Progenitor cell of endocrine pancreas (in vitro differentiated cells): ENCODE results near the gene RRAGB. TPM values are rescaled to one million over a fixed set of nuclear protein-coding genes. Genes with fewer than 3 reads are reported as not detected.
"Not testable (repeated sequence)": the region's sequence is repeated elsewhere in the genome, so short reads cannot be mapped to it uniquely, and the experiment has no call there.

Experiments
- DNase-seq: peaks from one replicate; pipeline ENCODE4 v3.0.0; 2021; ENCODE audit warnings: low spot score; ENCODE audit not compliant: unreplicated experiment
- H3K27ac Mint-ChIP-seq: 2 replicates; pipeline ENCODE4 v1.8.0; 2021; ENCODE audit warnings: mild to moderate bottlenecking, moderate library complexity, mixed read lengths
- H3K27me3 Mint-ChIP-seq: 2 replicates; pipeline ENCODE4 v1.8.0; 2021; ENCODE audit warnings: mixed read lengths
- H3K36me3 Mint-ChIP-seq: 2 replicates; pipeline ENCODE4 v1.8.0; 2022; ENCODE audit warnings: mixed read lengths; ENCODE audit not compliant: insufficient read depth
- H3K4me1 Mint-ChIP-seq: 2 replicates; pipeline ENCODE4 v1.8.0; 2021; ENCODE audit warnings: low read depth, mixed read lengths
- H3K4me3 Mint-ChIP-seq: 2 replicates; pipeline ENCODE4 v1.8.0; 2021; ENCODE audit warnings: low read depth, mild to moderate bottlenecking, moderate library complexity, mixed read lengths
- H3K9me3 Mint-ChIP-seq: 2 replicates; pipeline ENCODE4 v1.8.0; 2021; ENCODE audit warnings: low read depth, mixed read lengths
- total RNA-seq: library from RNA; stranded (reverse); gene quantifications from 2 replicates; pipeline ENCODE4 v1.2.1, GENCODE V29; 2021
- TF ChIP-seq, protein P1 (sequence below): fragments of 200-600 bp; sonication (generic); IDR thresholded peaks from one replicate; pipeline ENCODE4 v1.5.0; 2021; ENCODE audit warnings: antibody characterized with exemption, mild to moderate bottlenecking; ENCODE audit not compliant: unreplicated experiment

The RRAGB gene
- total RNA-seq, 1 donor from 2014 or later = 22.6 TPM

DNA sequence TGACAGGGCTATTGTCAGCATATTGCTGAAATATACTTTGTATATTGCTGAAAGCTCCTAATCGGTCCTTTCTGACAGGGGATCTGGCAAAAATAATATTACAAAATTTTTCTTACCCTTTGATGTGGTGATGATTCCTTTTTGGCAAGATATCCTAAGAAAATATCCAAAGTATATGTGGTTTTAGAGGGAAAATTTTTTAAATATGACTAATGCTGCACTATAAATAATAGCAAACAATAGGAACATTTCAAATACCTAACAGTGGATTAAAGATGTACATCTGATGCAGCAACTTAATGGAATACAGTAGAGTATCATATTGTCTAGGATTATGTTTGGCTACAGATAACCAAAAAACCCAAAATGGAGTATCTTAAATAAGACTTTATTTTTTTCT, 49.6 kb downstream of the RRAGB start:
- TF ChIP-seq, protein P1, sequence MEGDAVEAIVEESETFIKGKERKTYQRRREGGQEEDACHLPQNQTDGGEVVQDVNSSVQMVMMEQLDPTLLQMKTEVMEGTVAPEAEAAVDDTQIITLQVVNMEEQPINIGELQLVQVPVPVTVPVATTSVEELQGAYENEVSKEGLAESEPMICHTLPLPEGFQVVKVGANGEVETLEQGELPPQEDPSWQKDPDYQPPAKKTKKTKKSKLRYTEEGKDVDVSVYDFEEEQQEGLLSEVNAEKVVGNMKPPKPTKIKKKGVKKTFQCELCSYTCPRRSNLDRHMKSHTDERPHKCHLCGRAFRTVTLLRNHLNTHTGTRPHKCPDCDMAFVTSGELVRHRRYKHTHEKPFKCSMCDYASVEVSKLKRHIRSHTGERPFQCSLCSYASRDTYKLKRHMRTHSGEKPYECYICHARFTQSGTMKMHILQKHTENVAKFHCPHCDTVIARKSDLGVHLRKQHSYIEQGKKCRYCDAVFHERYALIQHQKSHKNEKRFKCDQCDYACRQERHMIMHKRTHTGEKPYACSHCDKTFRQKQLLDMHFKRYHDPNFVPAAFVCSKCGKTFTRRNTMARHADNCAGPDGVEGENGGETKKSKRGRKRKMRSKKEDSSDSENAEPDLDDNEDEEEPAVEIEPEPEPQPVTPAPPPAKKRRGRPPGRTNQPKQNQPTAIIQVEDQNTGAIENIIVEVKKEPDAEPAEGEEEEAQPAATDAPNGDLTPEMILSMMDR = no peak
- Mint-ChIP-seq H3K27ac (no peak overlapping the region), H3K36me3 (peaks cover 16% of the 10 kb centered on the region), H3K9me3 (peaks cover 34% of the 10 kb centered on the region), H3K27me3 (no peaks in the 10 kb centered on the region), H3K4me3 (no peak overlapping the region), H3K4me1 (no peaks in the 10 kb centered on the region)
- no peak for DNase-seq

DNA sequence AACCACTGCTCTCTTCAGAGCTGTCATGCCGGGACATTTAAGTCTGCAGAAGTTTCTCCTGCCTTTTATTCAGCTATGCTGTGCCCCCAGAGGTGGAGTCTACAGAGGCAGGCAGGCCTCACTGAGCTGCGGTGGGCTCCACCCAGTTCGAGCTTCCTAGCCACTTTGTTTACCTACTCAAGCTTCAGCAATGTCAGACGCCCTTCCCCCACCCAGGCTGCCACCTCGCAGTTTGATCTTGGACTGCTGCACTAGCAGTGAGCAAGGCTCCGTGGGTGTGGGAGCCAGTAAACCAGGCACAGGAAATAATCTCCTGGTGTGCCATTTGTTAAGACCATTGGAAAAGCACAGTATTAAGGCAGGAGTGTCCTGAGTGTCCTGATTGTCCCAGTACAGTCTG, 56.9 kb downstream of the RRAGB start:
- DNase-seq = peak; percentile 13
- not testable (repeated sequence) for H3K27me3 Mint-ChIP-seq, H3K4me3 Mint-ChIP-seq, H3K4me1 Mint-ChIP-seq, H3K27ac Mint-ChIP-seq
- H3K9me3 Mint-ChIP-seq = peaks cover 34% of the 10 kb centered on the region
- peaks cover 16% of the 10 kb centered on the region for H3K36me3 Mint-ChIP-seq

DNA sequence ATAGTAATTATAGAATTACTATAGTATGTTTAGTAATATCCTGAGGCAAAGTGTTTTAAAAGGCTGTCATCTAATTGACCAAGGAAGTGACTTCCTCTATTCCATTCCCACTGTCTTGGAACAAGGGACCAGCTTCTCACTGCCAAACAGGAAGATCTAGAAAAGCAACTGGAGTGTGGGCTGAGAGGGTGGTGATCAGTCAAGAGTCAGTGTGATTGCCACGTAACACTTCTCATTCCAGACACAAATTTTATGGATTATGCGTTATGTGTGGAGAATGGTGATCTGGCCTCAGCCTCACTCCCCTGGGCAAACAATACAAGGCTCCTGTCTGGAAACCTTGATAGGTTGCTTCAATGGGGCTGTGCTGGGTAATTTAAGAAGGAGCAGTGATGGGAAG, 60.0 kb downstream of the RRAGB start:
- no peak for DNase-seq
- no peaks in the 10 kb centered on the region for H3K27me3 Mint-ChIP-seq
- TF ChIP-seq, protein P1 = no peak
- H3K4me3 Mint-ChIP-seq = no peak overlapping the region
- peaks cover 9% of the 10 kb centered on the region for H3K4me1 Mint-ChIP-seq
- no peak overlapping the region for H3K27ac Mint-ChIP-seq
- peaks cover 11% of the 10 kb centered on the region for H3K36me3 Mint-ChIP-seq
- H3K9me3 Mint-ChIP-seq = peaks cover 31% of the 10 kb centered on the region

DNA sequence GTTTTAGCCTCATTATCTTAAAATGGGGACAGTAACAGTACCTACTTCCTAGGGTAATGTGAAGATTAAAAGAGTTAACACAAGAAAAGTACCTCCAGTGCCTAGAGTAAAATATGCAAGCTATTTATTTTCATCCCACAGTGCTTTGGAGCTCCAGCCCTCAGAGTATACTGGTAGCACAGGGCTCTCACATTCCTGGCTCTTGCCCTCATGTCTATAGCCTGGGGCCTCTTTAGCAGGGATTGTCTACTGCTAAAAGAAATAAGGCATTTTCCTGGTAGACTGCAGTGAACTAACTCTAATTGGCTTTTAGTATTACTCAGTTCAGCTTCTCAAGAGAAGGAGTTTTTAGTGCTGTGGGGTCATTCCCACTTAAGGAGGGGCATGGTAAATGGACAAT, 60.8 kb downstream of the RRAGB start:
- Mint-ChIP-seq H3K27ac (no peak overlapping the region), H3K4me3 (no peak overlapping the region), H3K9me3 (peaks cover 31% of the 10 kb centered on the region), H3K27me3 (no peaks in the 10 kb centered on the region), H3K36me3 (peaks cover 10% of the 10 kb centered on the region), H3K4me1 (peaks cover 9% of the 10 kb centered on the region)
- DNase-seq = no peak
- TF ChIP-seq, protein P1 = no peak

DNA sequence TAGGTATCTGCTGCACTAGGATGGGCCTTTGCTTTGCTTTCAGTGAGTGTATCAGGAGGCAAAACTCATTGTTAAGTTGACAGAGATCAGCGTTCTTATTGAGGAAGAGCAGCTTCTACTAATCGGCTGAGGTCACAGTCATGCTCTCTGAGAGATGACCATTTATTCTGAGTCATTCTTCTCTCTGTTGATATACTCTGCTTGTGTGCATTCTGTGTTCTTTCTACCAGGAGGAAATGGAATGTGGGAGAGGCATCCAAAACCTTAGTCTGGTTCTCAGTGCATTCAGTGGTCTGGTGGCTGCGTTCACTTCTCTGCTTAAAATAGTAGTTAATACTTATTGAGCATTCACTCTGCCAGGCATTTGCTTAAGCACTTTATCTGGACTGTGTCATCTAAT, 66.2 kb downstream of the RRAGB start:
- DNase-seq = no peak

DNA sequence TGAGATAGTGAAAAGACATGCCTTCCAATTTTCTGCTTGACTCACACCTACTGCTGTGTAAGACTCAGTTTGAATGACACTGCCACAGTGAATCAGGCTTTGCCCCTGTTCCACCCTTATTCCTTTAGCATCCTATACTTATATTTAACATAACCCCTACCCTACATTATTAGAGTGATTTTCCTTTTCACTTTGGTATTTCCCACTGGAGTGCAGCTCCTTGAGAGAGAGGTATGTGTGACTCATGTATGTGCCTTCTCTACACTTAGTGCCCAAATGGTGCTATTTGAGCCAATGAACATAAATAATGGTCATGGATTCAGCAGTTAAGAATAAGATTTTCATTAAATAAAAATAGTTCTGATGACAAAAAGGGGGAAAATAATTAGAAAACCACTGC, 69.5 kb downstream of the RRAGB start:
- Mint-ChIP-seq H3K4me3 (no peak overlapping the region), H3K27me3 (no peaks in the 10 kb centered on the region), H3K36me3 (peaks cover 3% of the 10 kb centered on the region), H3K9me3 (peaks cover 14% of the 10 kb centered on the region), H3K27ac (no peak overlapping the region), H3K4me1 (no peaks in the 10 kb centered on the region)
- TF ChIP-seq, protein P1 = no peak
- no peak for DNase-seq

More for the DNA sequence above, 66.2 kb downstream of the RRAGB start:
- Mint-ChIP-seq H3K36me3 (peaks cover 9% of the 10 kb centered on the region), H3K9me3 (peaks cover 32% of the 10 kb centered on the region), H3K27me3 (no peaks in the 10 kb centered on the region), H3K4me1 (no peaks in the 10 kb centered on the region), H3K4me3 (no peak overlapping the region), H3K27ac (no peak overlapping the region)
- TF ChIP-seq, protein P1 = no peak
